Bone marrow (tissue), 2 donors: ENCODE measurements around the gene UNC119B.

ENCODE experiments used
- DNase-seq, 2 donors: peaks; one replicate each; lab custom pipeline; 2025; lab: John Stamatoyannopoulos, UW

UNC119B gene

DNA sequence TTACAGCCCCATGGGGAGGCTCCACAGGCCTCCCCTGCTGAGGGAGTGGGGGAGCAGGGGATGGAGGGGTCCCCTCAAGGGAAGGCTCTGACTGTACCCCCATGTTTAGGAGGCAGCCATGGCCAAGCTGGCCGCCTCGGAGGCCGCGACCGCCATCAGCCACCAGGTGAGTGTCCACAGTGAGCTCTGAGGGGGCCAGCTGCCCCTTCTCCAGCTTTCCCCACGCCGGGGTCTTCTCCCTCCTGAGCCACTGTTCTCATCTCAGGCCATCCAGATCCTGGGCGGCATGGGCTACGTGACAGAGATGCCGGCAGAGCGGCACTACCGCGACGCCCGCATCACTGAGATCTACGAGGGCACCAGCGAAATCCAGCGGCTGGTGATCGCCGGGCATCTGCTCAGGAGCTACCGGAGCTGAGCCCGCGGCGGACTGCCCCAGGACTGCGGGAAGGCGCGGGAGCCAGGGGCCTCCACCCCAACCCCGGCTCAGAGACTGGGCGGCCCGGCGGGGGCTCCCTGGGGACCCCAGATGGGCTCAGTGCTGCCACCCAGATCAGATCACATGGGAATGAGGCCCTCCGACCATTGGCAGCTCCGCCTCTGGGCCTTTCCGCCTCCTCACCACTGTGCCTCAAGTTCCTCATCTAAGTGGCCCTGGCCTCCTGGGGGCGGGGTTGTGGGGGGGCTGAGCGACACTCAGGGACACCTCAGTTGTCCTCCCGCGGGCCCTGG, 28.9 kb downstream of the UNC119B start:
- DNase-seq, result no peak

DNA sequence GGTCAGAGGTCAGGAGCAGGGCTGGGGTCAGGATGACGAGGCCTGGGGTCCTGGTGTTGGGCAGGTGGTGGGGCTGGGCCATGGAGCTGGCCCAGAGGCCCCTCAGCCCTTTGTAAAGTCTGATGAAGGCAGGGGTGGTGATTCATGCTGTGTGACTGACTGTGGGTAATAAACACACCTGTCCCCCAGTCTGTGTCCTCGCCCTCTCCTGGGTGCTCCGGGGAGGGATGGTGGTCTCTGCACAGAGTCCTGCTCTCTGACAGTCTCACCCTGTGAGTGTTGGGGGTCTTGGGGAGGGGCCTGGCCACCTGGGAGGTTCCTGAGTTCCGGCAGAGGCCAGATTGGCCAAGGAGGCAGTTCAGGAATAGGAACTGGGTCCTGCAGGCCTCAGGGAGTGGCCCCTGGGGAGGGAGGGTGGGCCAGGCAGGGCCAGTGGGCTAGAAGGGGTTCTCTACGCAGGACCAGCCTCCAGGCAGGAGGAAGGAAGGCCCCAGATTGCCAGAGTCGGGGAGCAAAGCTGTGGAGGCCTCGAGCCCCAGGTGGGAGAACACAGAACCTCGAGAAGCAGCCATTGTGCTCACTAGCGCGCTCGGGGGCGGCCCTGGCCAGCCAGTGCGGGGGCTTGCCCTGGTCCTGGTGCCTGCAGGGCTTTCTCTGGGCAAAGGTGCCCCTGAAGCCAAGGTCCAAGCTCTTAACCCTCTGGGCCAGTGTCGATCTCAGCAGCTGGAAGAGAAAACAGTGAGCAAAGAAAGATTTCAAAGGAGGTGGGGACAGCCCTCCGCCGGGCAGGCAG, 29.8 kb downstream of the UNC119B start:
- no peak for DNase-seq

DNA sequence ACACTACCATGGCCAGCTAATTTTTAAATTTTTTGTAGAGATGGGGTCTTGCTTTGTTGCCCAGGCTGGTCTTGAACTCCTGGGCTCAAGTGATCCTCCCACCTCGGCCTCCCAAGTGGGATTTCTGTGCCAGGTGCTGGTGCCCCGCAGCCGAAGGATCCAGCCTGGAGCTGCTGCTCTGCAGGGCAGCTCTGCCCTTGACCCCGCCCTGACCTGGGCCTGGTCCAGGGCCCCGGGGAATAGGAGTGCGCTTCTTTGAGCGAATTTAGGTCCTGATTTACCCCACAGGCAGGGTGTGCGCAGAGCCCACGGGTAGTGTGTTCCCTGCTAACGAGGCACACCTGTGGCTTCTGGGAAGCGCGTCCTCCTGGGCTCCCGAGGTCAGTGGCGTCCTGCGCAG, 30.6 kb downstream of the UNC119B start:
- DNase-seq, result no peak

DNA sequence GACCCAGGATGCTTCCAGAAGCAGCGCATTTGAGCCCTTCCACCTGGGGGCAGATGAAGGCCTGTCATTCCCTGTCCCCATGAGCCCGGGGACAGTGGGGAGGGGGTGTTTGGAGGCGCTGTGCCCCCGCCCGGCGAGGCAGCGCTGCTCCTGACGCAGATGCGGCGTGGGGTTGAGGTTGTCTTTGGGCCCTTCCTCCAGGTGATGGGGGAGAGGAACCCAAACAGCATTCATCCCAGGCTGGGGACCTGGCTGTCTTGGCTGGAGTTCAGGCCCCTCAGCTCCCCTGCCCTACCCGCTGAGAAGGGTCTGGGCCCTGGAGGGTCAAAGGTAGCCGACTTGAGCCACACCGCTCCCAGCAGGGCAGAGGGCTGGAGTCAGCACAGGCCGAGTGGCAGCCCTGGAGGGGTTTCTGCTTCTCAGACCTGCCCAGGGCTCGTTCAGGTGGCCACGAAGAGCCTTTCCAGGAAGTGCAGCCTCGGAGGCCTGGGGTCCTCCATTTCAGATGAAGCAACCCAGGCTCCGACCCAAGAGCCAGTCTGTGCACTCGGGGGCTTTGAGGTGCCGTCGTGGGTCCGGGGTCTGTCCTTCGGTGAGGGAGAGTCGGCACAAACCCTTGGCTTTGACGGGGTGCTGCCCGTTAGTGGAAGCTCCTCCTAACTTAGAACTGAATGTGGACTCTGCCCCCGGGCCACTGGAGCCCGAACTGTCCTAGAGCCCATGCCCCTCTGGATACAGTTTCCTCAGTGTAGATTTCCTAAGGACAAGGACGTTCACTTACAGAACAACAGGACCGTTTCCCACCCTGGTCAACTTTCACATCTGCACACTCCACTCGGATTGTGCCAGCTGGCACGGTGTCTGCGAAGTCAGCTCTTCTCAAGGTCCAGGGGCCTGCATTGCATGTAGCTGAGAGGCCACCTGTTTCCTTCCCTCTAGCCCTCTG, 31.5 kb downstream of the UNC119B start:
- no peak for DNase-seq

DNA sequence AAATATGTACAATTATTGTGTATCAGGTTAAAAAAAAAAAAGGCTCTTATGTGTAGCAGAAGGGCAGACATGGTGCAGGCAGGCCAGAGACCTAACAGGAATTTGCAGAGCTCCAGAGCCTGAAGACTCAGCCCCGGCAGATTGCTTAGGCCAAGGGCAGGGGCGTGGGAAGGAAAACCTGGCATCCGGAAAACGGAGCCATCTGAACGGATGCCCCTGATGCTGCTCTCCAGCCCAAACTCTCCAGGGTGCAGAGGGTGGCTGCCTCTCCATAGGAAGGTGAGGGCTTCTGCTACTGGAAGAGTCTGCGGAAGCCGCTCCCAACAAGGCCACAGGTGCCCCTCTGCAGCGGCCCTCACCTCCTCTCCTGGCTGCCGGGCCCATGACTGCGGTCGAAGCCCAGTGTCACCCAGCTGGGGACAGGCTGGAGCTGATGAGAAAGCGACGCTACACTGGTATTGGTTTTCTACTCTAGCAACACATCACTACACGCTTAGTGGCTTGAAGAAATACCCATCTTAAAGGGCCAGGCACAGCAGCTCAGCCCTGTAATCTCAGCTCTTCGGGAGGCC, 34.8 kb downstream of the UNC119B start:
- DNase-seq, result no peak

DNA sequence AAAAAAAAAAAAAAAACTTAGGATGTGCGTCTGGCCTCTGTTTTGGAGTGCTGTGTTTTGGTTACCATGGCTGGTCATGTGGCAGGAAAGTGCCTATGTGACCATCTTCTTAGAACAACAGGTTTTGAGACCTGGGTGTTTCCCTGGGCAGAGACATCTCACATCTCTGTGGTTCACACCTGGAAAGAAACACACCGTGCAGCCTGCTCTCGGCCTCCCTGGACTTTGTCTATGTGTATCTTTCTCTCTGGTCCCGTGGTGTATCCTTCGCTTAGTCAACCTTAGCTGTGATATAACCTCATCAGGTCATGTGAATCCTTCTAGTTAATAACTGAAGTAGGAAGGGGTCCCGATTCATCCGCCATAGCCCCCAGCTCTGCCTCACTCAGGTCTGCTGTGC, 38.0 kb downstream of the UNC119B start:
- DNase-seq, result no peak

DNA sequence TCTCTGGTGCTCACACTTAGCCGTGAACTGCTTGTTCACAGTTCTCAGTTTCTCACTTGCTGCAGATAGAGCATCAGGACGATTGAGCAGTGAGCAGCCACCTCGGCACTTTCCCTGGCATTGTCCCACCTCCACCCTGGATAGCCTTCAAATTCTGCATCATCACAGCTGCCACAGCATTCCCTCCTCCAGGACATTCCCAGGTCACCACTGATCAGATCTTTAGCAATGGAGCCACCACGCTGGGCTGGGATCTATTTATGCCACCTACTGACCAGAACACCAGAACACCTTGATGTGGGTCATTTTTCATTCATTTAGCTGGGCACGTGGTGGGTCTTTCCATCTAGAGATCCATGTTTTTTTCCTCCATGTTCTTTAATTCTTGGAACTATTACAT, 39.0 kb downstream of the UNC119B start:
- DNase-seq, result no peak

DNA sequence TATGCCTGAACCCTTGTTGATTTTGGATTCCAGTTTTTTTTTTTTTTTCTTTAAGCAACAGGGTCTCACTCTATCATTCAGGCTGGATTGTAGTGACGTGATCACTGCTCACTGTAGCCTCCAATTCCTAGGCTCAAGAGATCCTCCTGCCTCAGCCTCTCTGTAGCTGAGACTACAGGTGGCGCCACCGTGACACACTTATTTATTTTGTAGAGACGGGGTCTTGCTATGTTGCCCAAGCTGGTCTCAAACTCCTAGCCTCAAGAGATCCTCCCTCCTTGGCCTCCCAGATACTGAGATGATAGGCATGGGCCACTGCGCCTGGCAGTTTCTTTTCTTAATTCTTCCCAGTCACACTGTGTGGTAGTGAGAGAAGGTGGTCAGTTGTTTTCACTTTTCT, 40.5 kb downstream of the UNC119B start:
- no peak for DNase-seq

DNA sequence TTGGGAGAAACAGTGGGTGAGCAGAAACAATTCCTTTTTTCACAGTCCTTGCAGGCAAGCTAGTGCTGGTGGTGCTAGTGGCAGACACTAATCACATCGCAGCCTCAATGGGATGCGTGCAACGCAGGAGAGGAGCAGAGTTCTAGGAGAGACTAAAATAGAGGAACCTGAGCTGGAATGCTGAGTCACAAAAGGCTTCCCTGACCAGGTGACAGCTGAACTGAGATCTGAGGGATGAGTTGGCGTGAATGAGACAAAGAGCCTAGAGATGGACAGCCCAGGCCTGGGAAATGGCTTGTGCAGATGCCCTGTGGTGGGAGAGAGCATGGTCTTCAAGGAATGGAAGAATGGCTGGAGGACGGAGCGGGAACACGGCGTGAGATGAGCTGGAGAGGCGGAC, 41.1 kb downstream of the UNC119B start:
- no peak for DNase-seq

DNA sequence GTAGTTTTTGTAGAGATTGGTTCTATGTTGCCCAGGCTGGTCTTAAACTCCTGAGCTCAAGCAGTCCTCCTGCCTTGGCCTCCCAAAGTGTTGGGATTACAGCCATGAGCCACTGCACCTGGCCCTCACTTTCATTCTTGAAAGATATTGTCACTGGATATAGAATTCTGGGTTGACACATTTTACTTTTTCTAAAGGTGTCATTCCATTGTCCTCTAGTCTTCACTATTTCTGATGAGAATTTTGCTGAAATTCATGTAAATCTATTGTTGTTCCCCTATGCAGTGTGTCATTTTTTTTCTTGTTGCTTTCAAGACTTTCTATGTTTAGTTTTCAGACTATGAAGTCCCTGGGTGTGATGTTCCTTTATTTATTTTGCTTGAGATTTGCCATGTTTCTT, 44.5 kb downstream of the UNC119B start:
- no peak for DNase-seq

DNA sequence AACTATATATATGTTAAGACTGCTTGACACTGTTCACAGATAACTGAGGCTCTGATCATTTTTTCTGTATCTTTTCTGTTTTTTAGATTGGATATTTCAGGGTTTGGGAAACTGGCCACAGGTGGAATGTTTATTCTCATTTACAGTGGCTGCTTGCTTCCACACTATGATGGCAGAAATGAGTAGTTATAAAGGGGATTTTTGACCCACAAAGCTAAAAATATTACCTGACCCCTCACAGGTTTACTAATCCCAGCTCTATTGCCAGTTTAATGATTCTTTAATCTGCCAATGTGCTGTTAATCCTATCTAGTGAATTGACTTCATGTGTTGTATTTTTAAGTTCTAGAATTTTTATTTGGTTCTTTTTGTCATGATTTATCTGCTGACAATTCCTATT, 45.0 kb downstream of the UNC119B start:
- DNase-seq, result no peak

DNA sequence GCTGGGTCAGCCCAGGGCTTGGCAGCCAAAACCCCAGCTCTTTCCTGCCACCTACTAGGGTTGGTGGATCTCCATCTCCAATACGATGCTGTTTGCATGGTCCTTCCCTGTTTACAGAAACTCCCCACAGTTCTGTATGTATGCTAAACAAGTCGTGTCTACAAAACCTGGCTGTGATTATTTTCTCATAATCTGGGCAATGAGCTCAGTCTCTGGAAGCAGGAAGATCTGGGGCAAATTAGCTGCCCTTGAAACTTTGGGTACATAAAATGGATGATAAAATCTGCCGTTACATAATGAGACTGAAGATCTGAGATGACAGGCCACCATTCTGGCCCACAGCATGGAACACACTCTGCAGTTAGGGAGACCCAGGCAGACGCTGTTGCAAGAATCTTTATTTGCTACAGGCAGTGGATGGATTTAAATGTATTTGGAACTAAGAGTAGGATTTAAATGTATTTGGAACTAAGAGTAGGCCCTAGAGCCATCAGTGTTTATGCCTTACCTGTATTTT, 47.0 kb downstream of the UNC119B start:
- DNase-seq, result no peak

DNA sequence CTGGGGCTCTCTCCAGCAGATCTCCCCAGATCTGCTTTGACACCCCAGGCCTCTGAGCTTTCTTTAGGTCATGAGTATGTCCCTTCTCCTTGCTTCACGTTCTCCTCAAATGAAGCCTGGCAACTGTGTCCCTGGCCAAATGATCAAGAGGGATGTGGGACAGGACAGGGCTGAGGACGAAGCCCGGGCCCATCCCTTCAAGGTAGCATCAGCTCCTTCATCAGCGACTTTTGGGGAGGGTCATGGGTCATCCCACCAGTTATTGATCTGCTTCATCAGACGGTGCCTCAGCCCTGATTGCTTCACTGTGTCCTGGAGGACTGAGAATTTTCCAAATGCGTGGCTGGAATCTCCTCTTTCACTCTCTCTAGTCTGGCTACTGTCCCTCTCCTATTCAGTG, 47.7 kb downstream of the UNC119B start:
- no peak for DNase-seq

DNA sequence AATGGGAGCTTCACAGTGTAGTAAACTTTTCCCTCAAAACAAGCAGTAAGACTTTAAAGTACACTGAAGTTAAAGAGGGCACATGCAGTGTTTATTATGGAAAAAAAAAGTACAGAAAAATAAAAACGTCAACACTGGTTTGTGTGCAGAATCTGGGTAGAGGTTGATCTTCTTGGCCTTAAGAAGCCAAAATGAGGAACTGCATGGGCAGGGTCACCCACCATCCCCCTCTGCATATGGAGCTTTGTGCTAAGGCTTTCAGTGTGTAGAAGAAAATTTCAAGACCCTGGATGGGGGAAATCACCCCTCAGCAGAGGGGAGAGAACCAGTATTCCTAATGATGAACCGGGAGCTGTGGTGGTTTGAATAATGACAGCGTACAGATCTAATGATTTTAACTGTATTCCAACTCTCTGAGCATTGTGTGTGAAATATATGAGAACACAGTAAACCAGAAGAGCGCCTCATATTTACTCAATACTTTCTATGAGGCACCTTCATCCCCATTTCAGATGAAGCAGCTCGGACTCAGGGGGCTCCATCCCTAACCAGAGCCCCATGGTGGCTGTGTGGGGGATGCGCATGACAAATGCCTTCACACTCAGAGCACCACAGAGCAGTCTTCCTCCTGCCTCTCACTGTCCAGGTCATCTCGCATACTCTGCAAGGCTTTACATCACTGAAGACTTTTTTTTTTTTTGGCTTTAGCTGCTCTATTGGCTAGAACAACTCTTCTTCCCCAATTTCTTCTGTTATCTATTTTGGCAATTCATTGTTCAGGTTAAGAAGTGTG, 48.7 kb downstream of the UNC119B start:
- DNase-seq, result no peak

DNA sequence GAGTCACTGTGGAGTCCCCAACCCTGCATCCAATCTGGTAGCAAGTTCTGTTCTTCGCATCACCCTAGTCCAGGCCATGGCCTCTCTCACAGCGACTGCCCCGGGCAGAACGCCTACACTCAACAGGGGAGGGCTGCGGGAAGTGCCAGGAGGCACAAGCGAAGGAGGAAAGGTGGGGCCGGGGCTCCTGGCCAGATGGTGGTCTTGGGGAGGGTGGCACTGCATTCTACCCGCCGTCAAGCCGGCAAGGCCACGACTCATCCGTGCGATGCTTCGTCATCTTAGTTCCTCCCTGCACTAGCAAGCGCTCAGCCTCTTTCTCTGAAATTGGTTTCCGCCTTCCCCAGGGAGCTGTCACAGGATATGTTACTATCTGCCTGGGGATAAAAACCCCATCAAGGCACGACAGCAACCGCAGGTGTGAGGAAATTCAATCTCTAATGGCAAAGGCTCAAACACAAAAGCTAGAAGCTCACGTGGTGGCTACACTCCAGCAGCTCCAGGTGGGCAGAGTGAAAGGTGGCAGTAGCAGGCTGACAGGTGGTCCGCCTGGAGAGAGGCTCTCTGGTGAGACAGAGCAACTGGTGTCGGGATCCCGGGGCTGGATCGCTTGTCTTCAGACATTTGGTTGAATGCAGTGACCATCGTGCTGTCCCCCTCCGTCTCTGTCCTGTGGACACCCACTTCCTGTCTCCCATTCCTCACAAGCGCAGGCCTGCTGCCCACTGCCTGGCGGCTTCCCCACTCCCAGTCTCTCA, 49.5 kb downstream of the UNC119B start:
- DNase-seq, result no peak

DNA sequence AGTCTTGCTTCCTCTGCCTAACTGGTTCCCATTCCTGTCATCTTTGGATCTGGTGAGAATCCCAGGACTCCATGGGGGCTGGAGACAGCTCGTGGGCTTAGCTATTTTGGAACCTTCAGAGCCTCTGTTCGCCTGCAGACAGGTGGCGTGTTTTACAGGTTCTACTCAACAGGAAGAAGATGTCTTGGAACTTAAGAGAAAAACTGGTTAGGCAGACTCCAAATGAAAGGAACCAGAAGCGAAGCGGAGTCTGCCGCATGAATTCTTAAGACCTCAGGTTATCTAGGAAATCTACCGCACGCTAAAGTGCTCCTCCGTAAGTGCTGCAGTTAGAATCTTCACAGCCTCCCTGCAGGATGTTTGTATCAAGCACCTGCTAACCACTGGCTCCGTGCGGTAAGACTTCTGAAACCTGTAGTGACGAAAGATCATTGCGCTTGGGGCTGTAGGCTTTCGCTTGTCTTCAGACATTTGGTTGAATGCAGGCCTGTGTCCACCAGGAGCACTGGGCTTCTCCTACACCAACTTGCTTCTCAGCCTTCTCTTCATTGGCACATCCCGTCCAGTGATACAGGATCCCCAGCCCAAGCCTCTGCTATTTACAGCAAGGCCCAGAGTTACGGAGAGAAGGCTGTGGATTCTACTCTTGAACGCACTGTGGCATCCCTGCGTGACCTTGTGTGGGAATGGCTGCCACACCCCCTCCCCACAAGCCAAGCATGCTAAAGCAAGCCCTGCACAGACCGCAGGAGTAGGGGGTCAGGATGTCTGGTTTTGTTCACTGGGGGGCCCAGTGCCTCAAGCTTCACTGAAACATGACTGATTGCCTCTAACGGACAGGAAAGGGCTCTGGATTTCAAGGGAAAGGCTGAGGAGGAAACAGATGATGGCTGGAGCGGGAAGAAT, 50.3 kb downstream of the UNC119B start:
- DNase-seq, result no peak

DNA sequence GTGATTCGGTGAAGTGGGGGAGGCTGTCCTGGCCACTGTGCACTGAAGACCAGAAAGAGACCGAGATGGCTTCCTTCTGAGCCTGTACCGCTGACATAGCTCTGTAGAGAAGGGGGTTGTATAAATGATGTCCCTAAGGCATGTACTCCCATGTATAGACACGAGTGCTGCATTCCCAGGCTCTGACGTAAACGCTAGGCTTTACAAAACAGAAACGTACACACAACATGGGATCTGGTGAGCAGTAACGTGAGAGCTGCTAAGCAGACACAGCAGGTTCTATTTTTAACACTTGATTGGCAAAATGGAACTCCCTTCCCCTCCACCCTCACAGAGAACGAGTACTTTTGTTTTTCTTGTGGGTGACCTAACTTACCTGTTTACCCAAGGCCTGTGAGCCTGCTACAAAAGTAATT, 51.3 kb downstream of the UNC119B start:
- DNase-seq, result no peak

DNA sequence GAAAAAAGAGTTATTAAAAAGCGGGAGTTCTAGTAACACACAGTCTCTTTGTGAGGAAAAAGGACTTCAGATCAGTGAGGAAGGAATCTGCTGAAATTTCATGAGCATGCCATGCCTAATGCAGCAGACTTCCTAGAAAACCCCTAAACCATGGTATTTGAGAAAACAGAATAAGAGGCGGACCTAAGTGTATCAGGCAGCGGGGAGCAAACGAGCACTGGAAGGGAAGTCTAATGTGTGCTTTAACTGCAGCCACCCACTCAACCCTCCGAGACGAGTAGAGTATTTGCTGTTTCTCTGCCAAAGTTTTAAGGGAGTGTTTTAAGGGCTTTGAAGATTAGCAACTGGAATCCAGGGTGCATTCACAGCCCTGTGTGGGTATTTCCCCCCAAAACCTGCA, 51.8 kb downstream of the UNC119B start:
- DNase-seq, result no peak

DNA sequence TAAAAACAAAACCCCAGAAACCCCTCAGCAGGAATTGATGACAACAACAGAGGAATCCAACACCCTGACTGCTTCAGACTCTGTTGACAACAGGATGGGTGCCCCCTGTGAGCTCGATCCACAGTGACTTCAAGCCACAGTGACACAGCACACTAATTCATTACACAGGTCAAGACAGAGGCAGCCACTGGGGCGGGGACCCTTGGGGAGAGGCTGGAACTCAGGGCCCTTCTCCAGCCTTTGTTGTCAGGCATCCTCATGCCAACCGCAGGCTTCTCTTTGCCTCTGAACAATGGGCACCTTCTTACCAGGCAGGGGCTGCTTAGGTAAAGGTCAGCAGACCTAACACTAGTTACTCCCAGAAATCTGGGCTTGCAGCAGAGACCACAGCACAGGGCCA, 53.0 kb downstream of the UNC119B start:
- DNase-seq, result no peak
